ENCODE measurements around the gene POR.
A peak's percentile ranks its signal among the peaks of the same experiment; 100 is the strongest.

The POR gene

GRCh38 chr7:75991531-75992082 lies 76.7 kb downstream of the POR start:
- Histone ChIP-seq H3K9me2 (ENCODE audit: low read depth, low read length) (no peaks in the 10 kb centered on the region), H3K9ac (ENCODE audit: low read length) (no peak overlapping the region), H3K4me1 (ENCODE audit: insufficient read depth, low read length, severe bottlenecking) (peaks cover 12% of the 10 kb centered on the region), H3K9me3 (ENCODE audit: low read length) (no peaks in the 10 kb centered on the region), H3K36me3 (ENCODE audit: insufficient read depth, low read length) (peaks cover 15% of the 10 kb centered on the region; the same call in 1 of the 2 replicates), H3K27ac (ENCODE audit: low read depth, low read length, poor library complexity, severe bottlenecking) (no peak overlapping the region), H3F3A (ENCODE audit: insufficient read depth, low read length) (no peaks in the 10 kb centered on the region), H3K4me2 (ENCODE audit: low read length) (no peak overlapping the region), H3K27me3 (ENCODE audit: insufficient read depth, low read length) (no peaks in the 10 kb centered on the region), H2AFZ (ENCODE audit: low read length) (no peak overlapping the region), H4K20me1 (ENCODE audit: insufficient read depth, low read length) (no peaks in the 10 kb centered on the region), H3K4me3 (ENCODE audit: low read depth, low read length, poor library complexity, severe bottlenecking) (no peak overlapping the region), H3K79me2 (ENCODE audit: insufficient read depth, low read length) (no peaks in the 10 kb centered on the region)
- TF ChIP-seq EZH2 (IDR thresholded peaks at IDR 0.05; ENCODE audit: borderline replicate concordance, low read length): no peak
- TF ChIP-seq CTCF (IDR thresholded peaks at IDR 0.05; ENCODE audit: low read length): no peak

GRCh38 chr7:75992083-75992755 lies 77.3 kb downstream of the POR start:
- Histone ChIP-seq H3K27me3 (ENCODE audit: insufficient read depth, low read length) (no peaks in the 10 kb centered on the region), H3K36me3 (ENCODE audit: insufficient read depth, low read length) (peaks cover 10% of the 10 kb centered on the region; the same call in 1 of the 2 replicates), H3K9me3 (ENCODE audit: low read length) (no peaks in the 10 kb centered on the region), H3K4me1 (ENCODE audit: insufficient read depth, low read length, severe bottlenecking) (peaks cover 16% of the 10 kb centered on the region), H3K79me2 (ENCODE audit: insufficient read depth, low read length) (no peaks in the 10 kb centered on the region), H4K20me1 (ENCODE audit: insufficient read depth, low read length) (no peaks in the 10 kb centered on the region), H3K4me2 (ENCODE audit: low read length) (no peak overlapping the region), H3K27ac (ENCODE audit: low read depth, low read length, poor library complexity, severe bottlenecking) (no peak overlapping the region), H3K4me3 (ENCODE audit: low read depth, low read length, poor library complexity, severe bottlenecking) (no peak overlapping the region), H3F3A (ENCODE audit: insufficient read depth, low read length) (no peaks in the 10 kb centered on the region), H3K9ac (ENCODE audit: low read length) (no peak overlapping the region), H3K9me2 (ENCODE audit: low read depth, low read length) (no peaks in the 10 kb centered on the region), H2AFZ (ENCODE audit: low read length) (no peak overlapping the region)
- TF ChIP-seq CTCF (IDR thresholded peaks at IDR 0.05; ENCODE audit: low read length) (no peak), EZH2 (IDR thresholded peaks at IDR 0.05; ENCODE audit: borderline replicate concordance, low read length) (no peak)

- no peak for TF ChIP-seq EZH2 (IDR thresholded peaks at IDR 0.05; ENCODE audit: borderline replicate concordance, low read length)
- no peak for TF ChIP-seq CTCF (IDR thresholded peaks at IDR 0.05; ENCODE audit: low read length)
- peak overlapping the region; percentile 75 for H3K4me2 ChIP-seq (ENCODE audit: low read length)
- H3F3A ChIP-seq (ENCODE audit: insufficient read depth, low read length): no peaks in the 10 kb centered on the region
- no peaks in the 10 kb centered on the region for H3K27me3 ChIP-seq (ENCODE audit: insufficient read depth, low read length)
- peak overlapping the region; percentile 64 for H3K9ac ChIP-seq (ENCODE audit: low read length)
- no peaks in the 10 kb centered on the region for H4K20me1 ChIP-seq (ENCODE audit: insufficient read depth, low read length)
- H3K27ac ChIP-seq (ENCODE audit: low read depth, low read length, poor library complexity, severe bottlenecking): no peak overlapping the region
- peak overlapping the region; percentile 79 for H3K4me3 ChIP-seq (ENCODE audit: low read depth, low read length, poor library complexity, severe bottlenecking)
- peaks cover 19% of the 10 kb centered on the region for H3K4me1 ChIP-seq (ENCODE audit: insufficient read depth, low read length, severe bottlenecking)
- H2AFZ ChIP-seq (ENCODE audit: low read length): no peak overlapping the region
- H3K79me2 ChIP-seq (ENCODE audit: insufficient read depth, low read length): no peaks in the 10 kb centered on the region
- peaks cover 14% of the 10 kb centered on the region for H3K36me3 ChIP-seq (ENCODE audit: insufficient read depth, low read length)
- no peaks in the 10 kb centered on the region for H3K9me3 ChIP-seq (ENCODE audit: low read length)
- no peaks in the 10 kb centered on the region for H3K9me2 ChIP-seq (ENCODE audit: low read depth, low read length)
Observed at GRCh38 chr7:75993689-75994387, 78.9 kb downstream of the POR start.

All from OCI-LY1 (cell line).